HG03565 (cell line): ENCODE results near the gene LPAR4.
"Not testable (repeated sequence)": the region's sequence is repeated elsewhere in the genome, so short reads cannot be mapped to it uniquely, and the experiment has no call there.

Source experiments
- ATAC-seq: cut with Tn5 transposase; IDR thresholded peaks from one replicate; pipeline ENCODE4 v1.9.1; 2021; ENCODE audit warnings: mild to moderate bottlenecking, moderate library complexity; ENCODE audit not compliant: unreplicated experiment

LPAR4 gene

GRCh38 chrX:78747489-78747888 lies at the start of gene LPAR4:
Gene LPAR4, plus strand, starts transcription at chrX:78747720. Its CDS starts 7,150 bp downstream, at chrX:78754870.
- ATAC-seq: no peak

- no peak for ATAC-seq
Measured at GRCh38 chrX:78706071-78706470, 41.4 kb upstream of the LPAR4 start.

DNA sequence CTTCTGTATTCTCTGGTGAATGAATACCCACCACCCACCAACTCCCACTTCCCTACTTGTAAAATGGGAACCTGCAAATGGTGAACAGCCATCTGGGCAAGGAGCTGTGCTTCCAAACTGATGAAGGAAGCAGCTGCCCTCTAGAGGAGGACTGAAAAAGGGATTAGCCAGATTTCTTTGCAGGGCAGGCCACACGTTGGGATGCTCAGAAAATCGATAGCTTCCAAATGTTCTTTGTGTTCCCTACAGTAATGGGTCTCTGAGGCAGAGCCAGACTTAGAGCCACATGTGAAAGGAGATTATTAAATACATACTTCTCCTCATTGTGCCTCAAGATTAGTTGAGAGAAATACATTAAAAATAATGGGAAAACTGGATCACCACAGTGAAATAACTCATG lies 39.3 kb upstream of the LPAR4 start:
- ATAC-seq: no peak

- no peak for ATAC-seq
Measured at GRCh38 chrX:78708816-78709215, 38.7 kb upstream of the LPAR4 start.

GRCh38 chrX:78710171-78710570 lies 37.3 kb upstream of the LPAR4 start:
- ATAC-seq: no peak

DNA sequence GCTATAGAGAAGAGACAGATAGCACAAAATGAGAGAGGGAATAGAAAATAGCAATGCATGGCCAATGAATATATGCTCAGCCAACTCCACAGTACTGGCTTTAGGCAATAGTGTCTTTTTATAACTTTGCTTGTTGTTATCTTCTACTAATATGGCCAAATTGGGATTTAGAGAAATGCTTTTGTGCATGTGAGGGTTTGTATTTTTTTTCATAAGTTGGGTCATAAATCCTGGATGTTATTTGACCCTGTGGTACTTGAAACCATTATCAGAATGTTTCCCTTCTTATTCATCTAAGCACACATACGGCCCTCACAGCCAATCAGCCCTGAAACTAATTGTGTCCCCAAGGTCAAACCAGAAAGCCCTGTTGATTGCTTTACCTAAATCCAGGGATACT lies 35.2 kb upstream of the LPAR4 start:
- no peak for ATAC-seq

DNA sequence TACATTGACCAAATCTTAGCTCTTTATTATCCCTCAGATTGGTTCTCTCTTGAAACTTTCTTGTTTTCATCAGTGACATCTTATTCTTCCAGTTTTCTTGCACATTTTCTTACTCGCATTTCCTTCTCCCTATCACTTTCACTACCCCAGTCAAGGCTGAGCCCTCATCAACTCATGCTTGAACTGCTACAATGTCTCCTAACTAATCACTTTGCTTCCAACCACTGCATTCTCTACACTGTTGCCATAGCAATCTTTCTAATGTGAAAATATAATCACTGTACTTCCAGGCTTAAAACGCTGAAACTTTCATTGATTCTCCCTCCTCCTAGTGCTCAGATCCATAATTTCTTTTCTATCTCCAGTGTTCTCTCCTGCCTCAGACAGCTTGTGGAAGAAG lies 22.2 kb upstream of the LPAR4 start:
- ATAC-seq: no peak

GRCh38 chrX:78746496-78746895 lies 1.0 kb upstream of the LPAR4 start:
- no peak for ATAC-seq

GRCh38 chrX:78747971-78748370 lies 451 bp downstream of the LPAR4 start:
- ATAC-seq: no peak

- no peak for ATAC-seq
Measured at GRCh38 chrX:78748846-78749245, 1.3 kb downstream of the LPAR4 start.

- no peak for ATAC-seq
Measured at GRCh38 chrX:78753571-78753970, 6.1 kb downstream of the LPAR4 start.

DNA sequence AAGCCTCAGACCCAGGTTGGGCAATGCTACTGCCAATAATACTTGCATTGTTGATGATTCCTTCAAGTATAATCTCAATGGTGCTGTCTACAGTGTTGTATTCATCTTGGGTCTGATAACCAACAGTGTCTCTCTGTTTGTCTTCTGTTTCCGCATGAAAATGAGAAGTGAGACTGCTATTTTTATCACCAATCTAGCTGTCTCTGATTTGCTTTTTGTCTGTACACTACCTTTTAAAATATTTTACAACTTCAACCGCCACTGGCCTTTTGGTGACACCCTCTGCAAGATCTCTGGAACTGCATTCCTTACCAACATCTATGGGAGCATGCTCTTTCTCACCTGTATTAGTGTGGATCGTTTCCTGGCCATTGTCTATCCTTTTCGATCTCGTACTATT lies 7.4 kb downstream of the LPAR4 start:
- peak; percentile 93 for ATAC-seq

DNA sequence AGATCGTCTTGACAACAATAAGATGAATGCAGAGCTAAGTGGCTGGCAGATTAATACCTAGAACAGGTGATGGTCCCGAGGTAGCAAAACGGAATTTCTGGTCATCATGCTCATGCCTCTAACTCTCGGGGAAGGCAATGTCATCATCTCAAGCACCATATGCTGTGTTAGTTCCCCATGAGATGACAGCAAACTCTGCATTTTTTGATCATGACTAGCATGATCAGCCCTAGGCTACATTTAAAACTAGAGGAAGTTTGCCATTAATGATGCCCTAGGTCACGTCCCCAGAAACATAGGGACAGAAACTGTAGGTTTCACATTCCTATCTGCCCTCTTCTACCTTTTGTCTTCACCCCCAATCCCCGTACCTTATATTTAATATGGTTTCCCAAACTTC lies 11.6 kb downstream of the LPAR4 start:
- ATAC-seq: no peak

GRCh38 chrX:78769101-78769755 lies 21.7 kb downstream of the LPAR4 start:
- ATAC-seq: no peak

DNA sequence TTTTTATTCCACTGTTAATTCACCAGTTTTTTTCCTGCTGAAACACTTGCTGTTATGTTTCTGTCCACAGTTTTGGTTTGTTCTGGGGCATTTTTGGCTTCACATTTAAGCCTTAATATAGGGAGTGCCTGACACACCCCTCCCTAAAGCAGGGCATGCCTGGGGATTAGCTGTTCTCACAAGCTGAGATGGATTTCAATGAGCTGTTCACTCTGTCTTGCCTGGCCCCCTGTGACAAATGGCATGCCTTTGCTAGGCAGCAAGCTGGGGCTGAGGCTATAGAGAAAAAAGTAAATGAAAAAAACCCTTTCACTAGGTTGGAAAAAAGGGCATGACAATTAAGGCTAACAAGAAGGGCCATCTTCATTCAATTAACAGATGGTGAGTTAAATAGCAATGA lies 22.4 kb downstream of the LPAR4 start:
- no peak for ATAC-seq

DNA sequence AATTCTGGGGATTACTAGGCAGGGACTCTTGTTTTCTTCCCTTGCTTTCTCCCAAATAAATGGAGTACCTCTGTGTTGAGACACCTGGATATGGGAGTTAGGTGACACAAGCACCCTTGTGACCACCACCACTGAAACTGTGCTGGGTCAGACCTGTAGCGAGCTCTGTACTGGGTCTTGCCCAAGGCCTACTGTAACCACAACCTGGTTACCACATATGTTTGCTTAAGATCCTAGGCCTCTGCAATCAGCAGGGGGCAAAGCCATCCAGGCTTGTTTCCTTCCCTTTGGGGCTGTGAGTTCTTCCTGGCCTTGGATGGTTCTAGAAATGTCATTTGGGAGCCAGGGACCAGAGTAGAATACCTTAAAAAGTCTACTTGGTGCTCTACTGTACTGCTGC lies 49.4 kb downstream of the LPAR4 start:
- no peak for ATAC-seq

DNA sequence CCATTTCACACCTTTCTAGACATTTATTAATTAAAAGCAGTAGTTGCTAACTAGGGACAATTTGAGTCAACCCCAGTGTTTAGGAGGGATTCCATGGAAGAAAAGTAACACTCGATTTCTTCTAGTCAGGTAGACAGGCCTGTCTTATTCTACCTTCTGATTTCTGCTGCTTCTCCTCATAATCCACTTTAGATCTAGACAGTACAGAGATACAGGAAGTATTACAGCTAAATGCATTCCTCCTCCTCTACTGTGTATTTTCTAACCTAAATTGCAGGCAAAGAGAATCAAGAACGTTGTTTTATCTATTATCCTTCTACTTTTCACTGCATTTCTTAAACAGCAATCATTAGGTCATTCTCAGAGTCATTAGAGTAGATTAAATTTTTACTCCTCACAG lies 52.6 kb downstream of the LPAR4 start:
- ATAC-seq: no peak

DNA sequence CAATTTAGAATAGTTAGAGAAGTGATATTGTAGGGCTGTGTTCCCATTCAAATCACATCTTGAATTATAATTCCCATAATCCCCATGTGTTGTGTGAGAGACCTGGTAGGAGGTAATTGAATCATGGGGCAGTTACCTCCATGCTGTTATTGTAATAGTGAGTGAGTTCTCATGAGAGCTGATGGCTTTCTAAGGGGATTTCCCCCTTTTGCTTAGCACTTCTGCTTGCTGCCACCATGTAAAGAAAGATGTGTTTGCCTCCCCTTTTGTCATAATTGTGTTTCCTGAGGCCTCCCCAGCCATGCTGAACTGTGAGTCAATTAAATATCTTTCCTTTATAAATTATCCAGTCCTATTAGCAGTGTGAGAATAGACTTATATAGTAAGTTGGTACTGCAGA lies 53.2 kb downstream of the LPAR4 start:
- ATAC-seq: no peak

DNA sequence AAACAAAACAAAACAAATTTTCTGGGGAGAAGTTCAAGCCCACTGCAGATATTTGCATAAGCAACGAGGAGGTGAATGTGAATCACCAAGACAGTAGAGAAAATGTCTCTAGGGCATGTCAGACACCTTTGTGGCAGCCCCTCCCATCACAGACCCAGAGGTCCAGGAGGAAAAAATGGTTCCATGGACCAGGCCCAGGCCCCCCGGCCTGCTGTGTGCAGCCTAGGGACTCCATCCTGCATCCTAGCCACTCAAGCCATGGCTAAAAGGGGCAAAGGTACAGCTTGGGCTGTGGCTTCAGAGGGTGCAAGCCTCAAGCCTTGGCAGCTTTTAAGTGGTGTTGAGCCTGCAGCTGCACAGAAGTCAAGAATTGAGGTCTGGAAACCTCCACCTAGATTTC lies 54.0 kb downstream of the LPAR4 start:
- ATAC-seq: no peak

GRCh38 chrX:78802526-78802925 lies 55.0 kb downstream of the LPAR4 start:
- ATAC-seq: not testable (repeated sequence)
